SK-N-SH (cell line): ENCODE results near the gene NLRP7.

Experiments used
- CTCF ChIP-seq: fragments of 200-600 bp; sonication (generic); IDR thresholded peaks from 2 replicates; pipeline ENCODE4 v1.6.1; 2017; ENCODE audit warnings: antibody characterized with exemption, mild to moderate bottlenecking, moderate library complexity
- PBX3 ChIP-seq: IDR thresholded peaks from 2 replicates; pipeline ENCODE4; 2012
- POLR2AphosphoS5 ChIP-seq: IDR thresholded peaks from 2 replicates; pipeline ENCODE4 v1.6.1; 2012; ENCODE audit warnings: low read depth, low read length
- SIN3A ChIP-seq: IDR thresholded peaks from 2 replicates; pipeline ENCODE4 v1.6.1; 2012; ENCODE audit warnings: low read depth, mild to moderate bottlenecking, low read length, moderate library complexity, borderline replicate concordance

GRCh38 chr19:54995561-54995960 lies 48.2 kb upstream of the NLRP7 start:
- TF ChIP-seq SIN3A (no peak), PBX3 (no peak), CTCF (no peak), POLR2AphosphoS5 (no peak)
